Measurements from ENCODE around the gene FGD5.

FGD5 gene

DNA sequence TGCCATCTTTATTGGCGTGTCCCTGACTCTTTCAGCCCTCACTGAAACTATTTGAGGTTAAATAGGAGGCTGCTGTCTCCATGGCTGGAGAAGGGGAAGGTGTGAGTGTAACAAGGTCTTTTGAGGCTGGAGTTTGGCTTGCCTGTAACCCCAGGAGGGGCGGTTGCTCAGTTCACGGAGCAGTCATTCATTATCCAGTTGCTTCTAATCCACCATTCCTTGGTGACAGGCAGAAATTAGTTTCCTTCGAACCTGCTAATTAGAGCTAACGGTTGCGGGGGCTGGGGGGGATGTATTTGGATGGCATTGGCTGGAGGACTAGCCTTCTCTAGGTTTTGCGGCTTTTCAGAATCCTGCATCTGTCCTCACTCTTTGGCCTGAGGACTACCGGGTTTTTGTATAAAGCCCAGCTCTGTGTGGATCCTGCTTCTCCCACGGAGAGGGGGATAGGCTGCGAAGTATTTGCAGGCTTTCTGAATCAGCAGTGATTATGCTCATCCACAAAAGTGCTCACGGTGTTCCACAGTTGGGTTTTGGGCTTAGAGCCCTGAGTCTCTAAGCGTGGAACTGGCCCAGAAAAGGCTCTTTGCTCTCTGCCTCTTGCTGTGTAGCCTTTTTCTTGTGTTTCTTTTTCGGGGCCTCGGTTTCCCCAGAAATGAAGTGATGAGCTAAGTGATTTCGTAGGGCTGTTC lies 18.6 kb downstream of the FGD5 start:
- Mint-ChIP-seq H3K4me3 (no peak overlapping the region), H3K27me3 (peaks cover 5% of the 10 kb centered on the region), H3K4me1 (ENCODE audit: low read depth) (no peaks in the 10 kb centered on the region), H3K27ac (no peak overlapping the region), H3K9me3 (no peaks in the 10 kb centered on the region), H3K36me3 (ENCODE audit: low read depth) (no peaks in the 10 kb centered on the region)
- intact Hi-C loops (cut with micrococcal nuclease), result no loop called here

DNA sequence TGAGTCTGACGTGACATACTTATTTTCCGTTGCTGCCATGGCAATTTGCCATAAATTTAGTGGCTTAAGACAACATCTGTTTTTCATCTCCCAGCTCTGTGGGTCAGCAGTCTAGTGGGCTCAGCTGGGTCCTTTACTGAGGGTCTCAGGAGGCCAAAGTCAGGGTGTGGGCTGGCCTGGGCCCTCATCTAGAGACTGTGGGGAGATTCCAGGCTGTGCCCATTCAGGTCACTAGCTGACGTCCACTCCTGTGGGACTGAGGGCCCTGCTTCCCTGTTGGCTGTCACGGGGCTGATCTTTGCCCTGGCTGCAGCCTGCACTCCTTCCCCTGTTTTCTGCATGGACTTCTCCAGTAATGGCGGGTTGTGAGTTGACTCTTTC lies 19.1 kb downstream of the FGD5 start:
- Mint-ChIP-seq H3K4me3 (no peak overlapping the region), H3K9me3 (no peaks in the 10 kb centered on the region), H3K27ac (no peak overlapping the region), H3K4me1 (ENCODE audit: low read depth) (no peaks in the 10 kb centered on the region), H3K27me3 (peaks cover 5% of the 10 kb centered on the region), H3K36me3 (ENCODE audit: low read depth) (no peaks in the 10 kb centered on the region)
- intact Hi-C loops (cut with micrococcal nuclease), result no loop called here

- Mint-ChIP-seq H3K36me3 (ENCODE audit: low read depth) (no peaks in the 10 kb centered on the region), H3K27me3 (peaks cover 5% of the 10 kb centered on the region), H3K4me3 (no peak overlapping the region), H3K27ac (no peak overlapping the region), H3K4me1 (ENCODE audit: low read depth) (no peaks in the 10 kb centered on the region), H3K9me3 (no peaks in the 10 kb centered on the region)
- intact Hi-C loops (cut with micrococcal nuclease), result no loop called here
Observed at GRCh38 chr3:14839236-14839635, 20.5 kb downstream of the FGD5 start.

GRCh38 chr3:14841836-14842235 lies 23.1 kb downstream of the FGD5 start:
- Mint-ChIP-seq H3K36me3 (ENCODE audit: low read depth) (no peaks in the 10 kb centered on the region), H3K4me1 (ENCODE audit: low read depth) (no peaks in the 10 kb centered on the region), H3K4me3 (no peak overlapping the region), H3K27me3 (peaks cover 5% of the 10 kb centered on the region), H3K27ac (no peak overlapping the region), H3K9me3 (no peaks in the 10 kb centered on the region)
- intact Hi-C loops (cut with micrococcal nuclease), result no loop called here

DNA sequence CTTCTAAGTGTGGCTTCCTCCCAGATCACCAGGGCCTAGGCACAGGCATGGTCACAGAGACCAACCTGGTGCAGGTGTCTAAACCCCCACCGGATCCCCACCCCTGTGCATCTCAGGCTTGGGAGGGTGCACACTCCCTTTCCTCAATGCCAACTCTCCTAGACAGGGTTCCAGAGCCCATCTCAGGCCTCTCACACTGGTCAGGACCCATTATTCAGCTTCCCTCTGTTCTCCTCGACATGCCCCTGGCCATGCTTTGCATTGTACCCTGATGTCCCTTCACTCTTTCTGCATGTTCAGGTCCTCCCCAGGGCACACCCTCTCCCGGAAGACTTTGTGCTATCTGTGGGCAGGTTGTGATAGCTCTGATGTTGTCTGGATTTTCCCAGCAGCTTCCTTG lies 23.5 kb downstream of the FGD5 start:
- H3K27ac Mint-ChIP-seq, result no peak overlapping the region
- H3K4me1 Mint-ChIP-seq (ENCODE audit: low read depth), result no peaks in the 10 kb centered on the region
- intact Hi-C loops (cut with micrococcal nuclease), result no loop called here
- H3K4me3 Mint-ChIP-seq, result no peak overlapping the region
- peaks cover 5% of the 10 kb centered on the region for H3K27me3 Mint-ChIP-seq
- no peaks in the 10 kb centered on the region for H3K9me3 Mint-ChIP-seq
- no peaks in the 10 kb centered on the region for H3K36me3 Mint-ChIP-seq (ENCODE audit: low read depth)

DNA sequence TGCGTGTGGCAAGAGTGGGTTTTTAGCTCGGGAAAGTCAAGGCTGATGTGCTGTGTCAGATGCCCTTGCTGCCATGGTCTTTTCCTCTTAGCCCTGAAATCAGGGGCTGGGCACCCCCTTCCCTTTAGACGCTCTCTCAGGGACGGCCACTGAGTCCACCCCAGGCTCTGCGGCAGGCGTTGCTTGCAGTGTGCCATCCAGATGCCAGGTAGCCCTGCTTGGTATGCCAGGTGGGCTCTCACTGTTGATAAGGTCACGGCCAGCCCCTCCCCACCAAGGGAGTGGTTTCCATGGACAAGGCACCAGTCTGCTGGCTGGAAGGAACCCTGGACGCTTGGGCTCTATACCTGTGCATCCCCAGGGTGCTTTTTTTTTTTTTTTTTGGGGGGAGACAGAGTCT lies 24.6 kb downstream of the FGD5 start:
- H3K27ac Mint-ChIP-seq, result no peak overlapping the region
- intact Hi-C loops (cut with micrococcal nuclease), result no loop called here
- peaks cover 10% of the 10 kb centered on the region for H3K4me1 Mint-ChIP-seq (ENCODE audit: low read depth)
- H3K9me3 Mint-ChIP-seq, result no peaks in the 10 kb centered on the region
- H3K27me3 Mint-ChIP-seq, result peaks cover 6% of the 10 kb centered on the region
- H3K36me3 Mint-ChIP-seq (ENCODE audit: low read depth), result no peaks in the 10 kb centered on the region
- no peak overlapping the region for H3K4me3 Mint-ChIP-seq

DNA sequence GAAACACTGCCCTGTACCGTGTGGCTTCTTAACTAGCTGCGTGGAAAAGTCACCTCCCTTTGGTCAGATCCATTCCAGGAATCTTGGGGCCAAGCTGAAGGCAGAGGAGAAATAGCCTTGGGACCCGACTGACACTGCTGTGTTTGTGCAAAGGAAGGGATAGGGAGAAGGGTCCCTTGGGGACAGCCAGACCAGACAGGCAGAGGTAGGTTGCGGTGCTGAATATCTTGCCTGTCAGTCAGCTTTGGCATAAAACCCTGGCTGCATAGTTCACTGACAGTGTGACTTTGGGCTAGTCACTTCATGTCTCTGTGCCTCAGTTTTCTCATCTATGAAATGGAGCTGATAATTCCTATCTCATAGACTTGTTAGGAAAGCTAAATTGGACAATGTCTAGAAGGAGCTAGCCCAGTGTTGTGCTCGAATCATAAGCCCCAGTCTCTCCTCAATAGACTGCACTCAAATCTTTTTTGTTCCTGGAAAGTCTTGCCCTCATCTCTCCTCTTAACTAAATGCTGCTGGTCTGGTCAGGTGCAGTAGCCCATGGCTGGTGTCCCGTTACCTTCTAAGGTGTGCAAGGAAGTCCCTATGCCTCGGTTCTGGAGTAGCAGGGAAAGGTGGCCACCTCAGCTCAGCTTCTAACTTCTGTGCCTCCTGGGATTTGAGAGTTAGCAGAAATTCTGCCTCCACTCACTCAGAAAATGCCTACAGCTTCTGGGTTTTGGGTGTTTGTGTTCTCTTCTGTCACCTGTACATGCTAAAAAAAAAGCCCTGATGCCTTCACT lies 25.8 kb downstream of the FGD5 start:
- peaks cover 3% of the 10 kb centered on the region for H3K27me3 Mint-ChIP-seq
- H3K27ac Mint-ChIP-seq, result no peak overlapping the region
- no peaks in the 10 kb centered on the region for H3K36me3 Mint-ChIP-seq (ENCODE audit: low read depth)
- H3K9me3 Mint-ChIP-seq, result no peaks in the 10 kb centered on the region
- peaks cover 11% of the 10 kb centered on the region for H3K4me1 Mint-ChIP-seq (ENCODE audit: low read depth)
- intact Hi-C loops (cut with micrococcal nuclease), result no loop called here
- no peak overlapping the region for H3K4me3 Mint-ChIP-seq

GRCh38 chr3:14845180-14845579 lies 26.4 kb downstream of the FGD5 start:
- Mint-ChIP-seq H3K4me1 (ENCODE audit: low read depth) (peaks cover 11% of the 10 kb centered on the region), H3K27me3 (peaks cover 5% of the 10 kb centered on the region), H3K36me3 (ENCODE audit: low read depth) (no peaks in the 10 kb centered on the region), H3K9me3 (no peaks in the 10 kb centered on the region), H3K27ac (no peak overlapping the region), H3K4me3 (no peak overlapping the region)
- intact Hi-C loops (cut with micrococcal nuclease), result no loop called here

- Mint-ChIP-seq H3K27me3 (peaks cover 7% of the 10 kb centered on the region), H3K27ac (no peak overlapping the region), H3K4me3 (no peak overlapping the region), H3K9me3 (no peaks in the 10 kb centered on the region), H3K36me3 (ENCODE audit: low read depth) (no peaks in the 10 kb centered on the region), H3K4me1 (ENCODE audit: low read depth) (peaks cover 11% of the 10 kb centered on the region)
- intact Hi-C loops (cut with micrococcal nuclease), result no loop called here
Observed at GRCh38 chr3:14845826-14846225, 27.1 kb downstream of the FGD5 start.

GRCh38 chr3:14846226-14846880 lies 27.6 kb downstream of the FGD5 start:
- intact Hi-C loops (cut with micrococcal nuclease), result no loop called here
- Mint-ChIP-seq H3K4me3 (no peak overlapping the region), H3K4me1 (ENCODE audit: low read depth) (peaks cover 11% of the 10 kb centered on the region), H3K27me3 (peaks cover 7% of the 10 kb centered on the region), H3K36me3 (ENCODE audit: low read depth) (no peaks in the 10 kb centered on the region), H3K9me3 (no peaks in the 10 kb centered on the region), H3K27ac (no peak overlapping the region)

- no peak overlapping the region for H3K27ac Mint-ChIP-seq
- H3K9me3 Mint-ChIP-seq, result no peaks in the 10 kb centered on the region
- no peak overlapping the region for H3K4me3 Mint-ChIP-seq
- peaks cover 7% of the 10 kb centered on the region for H3K27me3 Mint-ChIP-seq
- no peaks in the 10 kb centered on the region for H3K36me3 Mint-ChIP-seq (ENCODE audit: low read depth)
- peaks cover 11% of the 10 kb centered on the region for H3K4me1 Mint-ChIP-seq (ENCODE audit: low read depth)
- intact Hi-C loops (cut with micrococcal nuclease), result no loop called here
Observed at GRCh38 chr3:14847613-14848541, 29.1 kb downstream of the FGD5 start.

DNA sequence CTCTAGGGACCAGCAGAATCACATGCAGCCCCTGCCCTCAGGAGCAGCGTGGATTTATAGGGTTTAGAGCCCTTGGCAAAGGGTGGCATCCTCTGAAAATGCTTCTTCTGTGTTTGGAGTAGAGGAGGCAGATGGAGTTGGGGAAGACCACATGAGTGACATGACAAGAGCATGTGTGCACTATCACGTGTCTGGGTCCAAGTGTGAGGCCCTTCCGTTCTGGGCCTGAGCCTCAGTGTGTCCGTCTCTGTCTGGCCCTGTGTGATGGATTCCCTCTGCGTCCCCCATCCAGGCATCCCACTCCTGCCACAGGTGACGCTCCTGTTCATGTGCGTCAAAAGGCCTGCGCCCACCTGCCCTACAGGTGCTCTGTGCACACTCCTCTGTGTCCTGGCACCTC lies 30.1 kb downstream of the FGD5 start:
- no peaks in the 10 kb centered on the region for H3K36me3 Mint-ChIP-seq (ENCODE audit: low read depth)
- no peaks in the 10 kb centered on the region for H3K9me3 Mint-ChIP-seq
- no peak overlapping the region for H3K4me3 Mint-ChIP-seq
- peaks cover 7% of the 10 kb centered on the region for H3K27me3 Mint-ChIP-seq
- peaks cover 11% of the 10 kb centered on the region for H3K4me1 Mint-ChIP-seq (ENCODE audit: low read depth)
- intact Hi-C loops (cut with micrococcal nuclease), result no loop called here
- no peak overlapping the region for H3K27ac Mint-ChIP-seq

DNA sequence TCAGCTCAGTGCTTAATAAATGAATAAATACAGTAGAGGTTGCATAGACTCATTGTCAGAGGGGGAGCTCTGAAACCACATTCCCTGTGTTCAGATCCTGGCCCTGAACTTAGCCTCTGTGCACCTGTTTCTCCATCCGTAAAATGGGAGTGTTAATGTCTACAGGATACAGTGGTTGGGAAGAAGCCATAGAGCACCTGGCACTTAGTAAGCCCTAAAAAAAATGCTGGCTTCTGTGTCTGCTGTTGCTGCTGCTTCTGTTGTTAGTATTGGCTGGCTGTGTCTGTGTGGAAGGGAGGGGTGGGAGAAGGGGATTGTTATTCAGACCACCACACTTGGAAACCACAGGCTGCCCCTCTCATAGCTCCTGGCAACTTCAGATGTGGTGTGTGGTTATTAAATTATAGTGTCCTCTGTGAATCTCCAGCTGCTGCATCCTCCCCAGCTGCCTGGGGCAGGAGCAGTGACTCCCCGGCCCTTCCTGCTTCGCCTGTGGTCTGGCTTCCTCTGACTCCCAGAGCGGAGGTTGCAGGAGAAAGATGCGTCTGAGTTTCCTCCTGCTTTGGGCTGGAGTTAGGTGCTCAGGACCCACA lies 31.0 kb downstream of the FGD5 start:
- Mint-ChIP-seq H3K36me3 (ENCODE audit: low read depth) (no peaks in the 10 kb centered on the region), H3K27me3 (peaks cover 7% of the 10 kb centered on the region), H3K27ac (no peak overlapping the region), H3K4me3 (no peak overlapping the region), H3K4me1 (ENCODE audit: low read depth) (peaks cover 11% of the 10 kb centered on the region), H3K9me3 (no peaks in the 10 kb centered on the region)
- intact Hi-C loops (cut with micrococcal nuclease), result no loop called here

Data from dendritic cell treated with granulocyte-macrophage colony-stimulating factor and Interleukin-4, amounts not matched to agents 40 ng/mL and 50 ng/mL, for 4 days (primary cell).